Trophoblast cell (in vitro differentiated cells and primary cell): ENCODE results near the gene OR13C2.

Source experiments
- DNase-seq, 2 donors: peaks; one replicate each; pipeline ENCODE4 v3.0.0-alpha.2; 2016
- H2AFZ ChIP-seq: 2 replicates; pipeline ENCODE4 v1.6.1; 2013; ENCODE audit warnings: low read length, moderate library complexity, mild to moderate bottlenecking; ENCODE audit not compliant: insufficient read depth, poor library complexity
- H2AK5ac ChIP-seq: 2 replicates; pipeline ENCODE4 v1.6.1; 2013; ENCODE audit warnings: mild to moderate bottlenecking, low read length
- H2BK120ac ChIP-seq: 2 replicates; pipeline ENCODE4 v1.6.1; 2013; ENCODE audit warnings: low read length, mild to moderate bottlenecking, moderate library complexity; ENCODE audit not compliant: insufficient read depth, poor library complexity
- H2BK12ac ChIP-seq: 2 replicates; pipeline ENCODE4 v1.6.1; 2013; ENCODE audit warnings: mild to moderate bottlenecking, low read length, moderate library complexity
- H2BK5ac ChIP-seq: 2 replicates; pipeline ENCODE4 v1.6.1; 2013; ENCODE audit warnings: low read length, low read depth, moderate library complexity, mild to moderate bottlenecking; ENCODE audit not compliant: poor library complexity
- H3K14ac ChIP-seq: 2 replicates; pipeline ENCODE4 v1.6.1; 2013; ENCODE audit warnings: mild to moderate bottlenecking, low read length
- H3K18ac ChIP-seq: 2 replicates; pipeline ENCODE4 v1.6.1; 2013; ENCODE audit warnings: mild to moderate bottlenecking, low read length
- H3K23ac ChIP-seq: 2 replicates; pipeline ENCODE4 v1.6.1; 2013; ENCODE audit warnings: low read length
- H3K27ac ChIP-seq: 2 replicates; pipeline ENCODE4 v1.5.1; 2013; ENCODE audit warnings: low read depth, mild to moderate bottlenecking, inconsistent platforms, low read length, moderate library complexity
- H3K27me3 ChIP-seq: 2 replicates; pipeline ENCODE4 v1.6.1; 2013; ENCODE audit warnings: inconsistent platforms, mild to moderate bottlenecking, low read length, moderate library complexity; ENCODE audit not compliant: insufficient read depth
- H3K36me3 ChIP-seq, 2 experiments: 1 replicate in 1 of 2; 2 replicates in 1 of 2; pipeline ENCODE4 v1.6.1; 2013; ENCODE audit warnings: low read length in 2 of 2, mild to moderate bottlenecking in 2 of 2, moderate library complexity in 1 of 2; ENCODE audit not compliant: insufficient read depth in 2 of 2, control insufficient read depth in 1 of 2
- H3K4ac ChIP-seq: 2 replicates; pipeline ENCODE4 v1.6.1; 2013; ENCODE audit warnings: low read depth, mild to moderate bottlenecking, low read length, moderate library complexity
- H3K4me1 ChIP-seq, 2 experiments: 1 replicate in 1 of 2; 2 replicates in 1 of 2; pipeline ENCODE4 v1.6.1; 2013; ENCODE audit warnings: low read length in 2 of 2, mild to moderate bottlenecking in 2 of 2, moderate library complexity in 1 of 2; ENCODE audit not compliant: insufficient read depth in 2 of 2, control insufficient read depth in 1 of 2
- H3K4me2 ChIP-seq: 2 replicates; pipeline ENCODE4 v1.6.1; 2013; ENCODE audit warnings: inconsistent platforms, mild to moderate bottlenecking, low read length, moderate library complexity
- H3K4me3 ChIP-seq: 2 replicates; pipeline ENCODE4 v1.5.1; 2013; ENCODE audit warnings: mild to moderate bottlenecking, low read depth, low read length, inconsistent platforms
- H3K79me1 ChIP-seq: one replicate; pipeline ENCODE4 v1.6.1; 2013; ENCODE audit warnings: low read length
- H3K79me2 ChIP-seq: 2 replicates; pipeline ENCODE4 v1.6.1; 2013; ENCODE audit warnings: low read length, mild to moderate bottlenecking; ENCODE audit not compliant: control insufficient read depth, insufficient read depth, poor library complexity
- H3K9ac ChIP-seq: 2 replicates; pipeline ENCODE4 v1.6.1; 2013; ENCODE audit warnings: mild to moderate bottlenecking, low read length
- H3K9me3 ChIP-seq: 2 replicates; pipeline ENCODE4 v1.6.1; 2013; ENCODE audit warnings: low read depth, mild to moderate bottlenecking, control low read depth, inconsistent platforms, low read length; ENCODE audit not compliant: insufficient read depth
- H4K12ac ChIP-seq: 2 replicates; pipeline ENCODE4 v1.6.1; 2013; ENCODE audit warnings: low read depth, mild to moderate bottlenecking, low read length, moderate library complexity
- H4K8ac ChIP-seq: 2 replicates; pipeline ENCODE4 v1.6.1; 2013; ENCODE audit warnings: low read depth, mild to moderate bottlenecking, low read length, moderate library complexity
- H4K91ac ChIP-seq: one replicate; pipeline ENCODE4 v1.6.1; 2013; ENCODE audit warnings: low read depth, mild to moderate bottlenecking, low read length, moderate library complexity
- WGBS: extraction: QIAGEN DNeasy Blood & Tissue Kit; methylation state at CpG from one replicate; pipeline ENCODE4 v1.1.7; 2013; ENCODE audit warnings: missing lambda C conversion rate; ENCODE audit not compliant: insufficient read length, insufficient coverage; ENCODE audit errors: extremely low coverage; 5-methylcytosine and 5-hydroxymethylcytosine counted together

The OR13C2 gene

DNA sequence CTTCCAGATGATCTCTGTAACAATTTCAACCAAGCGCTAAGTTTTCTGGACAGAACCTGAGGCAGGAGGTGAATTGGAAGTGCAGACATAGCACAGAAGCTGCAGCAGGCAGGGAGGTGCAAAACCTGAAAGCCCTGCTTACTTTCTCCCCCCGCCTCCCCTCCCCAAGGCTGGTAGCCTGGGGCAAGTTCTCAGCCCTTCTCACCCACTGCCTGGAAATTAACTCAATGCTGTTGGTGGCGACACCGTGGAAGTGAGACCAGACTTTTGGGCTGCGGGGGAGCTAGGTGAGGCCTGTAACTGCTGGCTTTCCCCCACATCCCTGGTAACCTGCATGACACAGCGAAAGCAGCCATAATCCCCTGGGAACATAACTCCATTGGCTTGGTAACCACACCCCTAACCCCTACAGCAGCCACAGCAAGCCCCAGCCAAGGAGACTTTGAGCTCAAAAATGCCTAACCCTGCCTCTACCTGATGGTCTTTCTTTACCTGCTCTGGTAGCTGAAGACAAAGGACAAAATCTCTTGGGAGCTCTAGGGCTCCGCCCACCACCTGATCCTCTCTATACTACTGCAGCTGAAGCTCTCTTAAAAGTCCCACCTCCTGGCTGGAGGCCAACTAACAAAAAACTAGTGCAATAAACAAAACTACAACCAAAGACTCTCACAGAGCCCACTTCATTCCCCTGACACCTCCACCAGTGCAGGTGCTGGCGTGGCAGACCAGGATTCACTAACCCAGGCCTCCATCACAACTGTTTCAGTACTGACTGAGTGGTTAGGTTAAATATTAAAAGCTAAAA is 48.4 kb downstream of the OR13C2 start:
- peaks cover 0 to 6% of the 10 kb centered on the region in 2 experiments for H3K4me1 ChIP-seq

DNA sequence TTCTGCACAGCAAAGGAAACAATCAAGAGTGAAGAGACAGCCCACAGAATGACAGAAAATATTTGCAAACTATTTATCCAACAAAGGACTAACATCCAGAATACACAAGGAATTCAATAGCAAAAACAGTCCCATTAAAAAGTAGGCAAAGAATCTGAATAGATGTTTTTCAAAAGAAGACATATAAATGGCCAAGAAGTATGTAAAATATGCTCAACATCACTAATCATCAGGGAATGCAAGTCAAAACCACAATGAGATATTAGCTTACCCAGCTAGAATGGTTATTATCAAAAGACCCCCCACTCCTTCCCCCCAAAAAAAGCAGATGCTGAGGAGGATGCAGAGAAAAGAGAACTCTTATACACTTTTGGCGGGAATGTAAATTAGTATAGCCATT is 49.9 kb downstream of the OR13C2 start:
- no CpG with 5 or more reads among the region's 1 CpG for WGBS
- no peak overlapping the region for H2BK12ac ChIP-seq
- no peaks in the 10 kb centered on the region for H3K27me3 ChIP-seq

More for the DNA sequence above, 48.4 kb downstream of the OR13C2 start:
- H2BK120ac ChIP-seq: no peak overlapping the region
- no peak overlapping the region for H3K4ac ChIP-seq
- no peak overlapping the region for H3K4me3 ChIP-seq
- H3K18ac ChIP-seq: no peak overlapping the region
- no peak overlapping the region for H4K91ac ChIP-seq
- H3K9me3 ChIP-seq: no peaks in the 10 kb centered on the region
- H3K23ac ChIP-seq: no peak overlapping the region
- H3K79me1 ChIP-seq: no peaks in the 10 kb centered on the region
- H2AFZ ChIP-seq: no peak overlapping the region
- H2BK12ac ChIP-seq: no peak overlapping the region
- H3K9ac ChIP-seq: no peak overlapping the region
- no peak overlapping the region for H3K4me2 ChIP-seq
- H3K79me2 ChIP-seq: no peaks in the 10 kb centered on the region
- no peak overlapping the region for H3K14ac ChIP-seq
- DNase-seq: no peak
- H2AK5ac ChIP-seq: no peak overlapping the region
- no peak overlapping the region for H4K8ac ChIP-seq
- H3K27ac ChIP-seq: no peak overlapping the region
- H3K27me3 ChIP-seq: no peaks in the 10 kb centered on the region
- H4K12ac ChIP-seq: no peak overlapping the region
- no peaks in the 10 kb centered on the region for H3K36me3 ChIP-seq
- no peak overlapping the region for H2BK5ac ChIP-seq
- no CpG with 5 or more reads among the region's 8 CpGs for WGBS

More for the DNA sequence above, 49.9 kb downstream of the OR13C2 start:
- H3K79me1 ChIP-seq: no peaks in the 10 kb centered on the region
- H4K8ac ChIP-seq: no peak overlapping the region
- no peak overlapping the region for H3K4ac ChIP-seq
- no peak overlapping the region for H3K4me3 ChIP-seq
- no peak overlapping the region for H2AK5ac ChIP-seq
- no peak overlapping the region for H3K14ac ChIP-seq
- no peak overlapping the region for H3K9ac ChIP-seq
- H2BK5ac ChIP-seq: no peak overlapping the region
- no peaks in the 10 kb centered on the region for H3K36me3 ChIP-seq
- no peak for DNase-seq
- H4K12ac ChIP-seq: no peak overlapping the region
- H4K91ac ChIP-seq: no peak overlapping the region
- no peaks in the 10 kb centered on the region for H3K9me3 ChIP-seq
- no peak overlapping the region for H2BK120ac ChIP-seq
- H3K23ac ChIP-seq: no peak overlapping the region
- H3K18ac ChIP-seq: no peak overlapping the region
- H3K4me1 ChIP-seq: peaks cover 0 to 6% of the 10 kb centered on the region in 2 experiments
- H3K4me2 ChIP-seq: no peak overlapping the region
- H3K27ac ChIP-seq: no peak overlapping the region
- no peak overlapping the region for H2AFZ ChIP-seq
- H3K79me2 ChIP-seq: no peaks in the 10 kb centered on the region
